Activated CD8-positive, alpha-beta memory T cell treated with anti-CD3 and anti-CD28 coated beads for 48 hours (primary cell): Measurements from ENCODE around the gene VPS13D.

ENCODE experiments used
- DNase-seq, 3 experiments: peaks; one replicate each; pipeline ENCODE4 v3.0.0-alpha.2; 2020; ENCODE audit warnings: low read depth in 2 of 3, low spot score in 2 of 3

The VPS13D gene

DNA sequence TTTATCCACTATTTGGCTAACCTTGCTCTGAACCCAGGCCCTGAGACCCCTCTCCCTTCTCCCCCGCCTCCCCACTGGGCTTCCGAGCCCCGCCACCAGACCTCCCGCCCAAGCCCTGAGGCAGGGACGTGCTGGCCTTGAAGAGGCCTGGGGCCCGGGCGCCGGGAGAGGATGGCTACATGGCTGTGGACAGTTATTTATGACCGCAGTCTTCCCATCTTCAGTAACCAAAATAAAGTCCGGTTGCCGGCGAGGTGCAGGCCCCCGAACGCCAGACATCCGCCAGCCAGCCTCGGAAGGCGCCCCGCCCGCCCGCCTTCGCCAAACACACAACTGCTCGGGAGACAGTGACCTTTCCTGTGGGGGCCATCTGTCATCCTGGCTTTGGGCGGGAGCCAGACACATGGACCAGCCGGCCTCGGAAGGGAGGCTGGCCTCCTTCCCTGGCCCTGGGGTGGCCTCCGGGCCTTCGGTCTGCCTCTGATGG, 319.2 kb downstream of the VPS13D start:
- DNase-seq, result no peak

DNA sequence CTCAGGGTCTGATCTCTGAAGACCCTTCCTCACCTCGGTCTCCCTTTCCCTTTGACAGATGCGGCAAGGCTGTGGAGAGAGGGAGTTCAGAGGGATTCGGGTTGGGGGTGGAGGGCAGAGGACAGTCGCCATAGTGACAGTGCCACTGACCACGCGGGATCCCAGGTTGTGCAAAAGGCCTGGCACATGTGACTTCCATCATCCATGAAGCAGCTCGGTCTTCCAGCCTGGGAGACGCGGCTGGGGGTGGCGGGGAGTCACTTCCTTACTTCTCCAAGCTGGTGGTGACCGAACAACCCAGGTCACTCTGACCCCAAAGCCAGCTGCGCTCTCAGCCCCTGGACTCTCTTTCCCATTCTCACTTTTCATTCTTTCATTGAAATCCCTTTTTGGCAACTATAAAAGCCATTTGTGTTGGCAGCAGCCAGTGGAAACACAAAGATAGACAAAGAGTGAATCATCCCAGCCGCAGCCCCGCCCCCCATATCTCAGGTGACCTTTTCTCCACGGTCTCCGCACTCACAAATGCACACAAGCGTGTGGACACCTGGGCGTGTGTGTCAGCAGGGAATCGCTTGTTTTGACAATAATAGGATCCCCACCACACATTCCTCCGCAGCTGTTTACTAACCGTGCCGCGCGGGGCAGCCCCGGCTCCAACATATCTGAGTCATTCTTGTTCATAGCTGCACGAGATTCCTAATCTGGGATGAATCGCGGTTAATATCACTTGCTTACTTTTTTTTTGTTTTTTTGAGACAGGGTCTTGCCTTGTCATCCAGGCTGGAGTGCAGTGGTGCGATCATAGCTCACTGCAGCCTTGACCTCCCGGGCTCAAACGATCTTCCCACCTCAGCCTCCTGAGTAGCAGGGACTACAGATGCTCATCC, 319.9 kb downstream of the VPS13D start:
- no peak for DNase-seq

DNA sequence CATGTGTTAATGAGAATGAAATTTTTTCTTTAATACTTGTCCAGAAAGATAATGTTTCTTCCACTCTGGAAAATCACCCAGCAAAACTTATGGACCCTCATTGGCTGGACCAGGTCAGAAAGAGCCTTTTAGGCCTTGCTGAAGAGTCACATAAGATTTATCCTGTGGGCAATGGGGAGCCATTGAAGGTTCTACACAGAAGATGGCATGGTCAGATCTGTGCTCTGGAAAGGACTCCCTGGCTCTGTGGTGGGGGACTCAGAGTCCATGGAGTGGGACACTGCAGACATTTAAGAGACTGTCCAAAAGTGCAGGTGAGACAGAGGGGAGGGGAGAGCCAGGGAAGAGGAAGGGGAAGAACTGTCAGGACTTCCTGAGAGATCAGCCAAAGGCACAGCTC, 321.8 kb downstream of the VPS13D start:
- DNase-seq, result no peak

DNA sequence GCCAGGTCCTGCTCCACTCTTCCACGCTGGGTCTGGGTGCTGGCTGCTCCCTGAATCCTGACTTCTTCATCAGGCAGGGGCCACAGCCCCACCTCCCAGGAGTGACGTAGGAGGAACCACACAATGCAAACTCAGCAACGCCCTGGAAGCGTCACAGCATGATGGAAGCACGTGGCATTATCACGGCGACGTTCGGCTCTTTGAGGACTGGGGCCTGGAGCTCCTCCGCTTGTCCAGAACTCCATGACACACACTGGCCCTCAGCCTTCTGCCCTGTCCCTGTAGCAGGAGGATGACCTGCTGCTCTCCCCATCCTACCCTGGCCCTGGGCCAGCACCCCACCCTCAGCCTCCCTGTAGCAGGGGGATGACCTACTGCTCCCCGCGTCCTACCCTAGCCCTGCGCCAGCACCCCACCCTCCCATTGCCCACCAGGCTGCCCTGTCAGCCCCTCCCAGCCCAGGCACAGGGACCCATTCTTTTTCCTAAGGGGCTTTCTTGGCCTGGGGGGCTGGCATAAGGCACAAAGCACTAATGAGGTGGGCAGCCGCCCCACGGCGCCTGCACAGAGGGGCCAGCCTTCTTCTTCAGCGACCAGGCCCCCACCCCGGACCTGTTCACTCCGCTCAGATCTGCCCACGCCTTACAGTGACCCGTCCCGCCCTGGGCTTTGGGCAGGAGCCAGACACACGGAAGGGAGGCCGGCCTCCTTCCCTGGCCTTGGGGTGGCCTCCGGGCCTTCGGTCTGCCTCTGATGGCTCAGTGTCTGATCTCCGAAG, 322.5 kb downstream of the VPS13D start:
- DNase-seq, result no peak

DNA sequence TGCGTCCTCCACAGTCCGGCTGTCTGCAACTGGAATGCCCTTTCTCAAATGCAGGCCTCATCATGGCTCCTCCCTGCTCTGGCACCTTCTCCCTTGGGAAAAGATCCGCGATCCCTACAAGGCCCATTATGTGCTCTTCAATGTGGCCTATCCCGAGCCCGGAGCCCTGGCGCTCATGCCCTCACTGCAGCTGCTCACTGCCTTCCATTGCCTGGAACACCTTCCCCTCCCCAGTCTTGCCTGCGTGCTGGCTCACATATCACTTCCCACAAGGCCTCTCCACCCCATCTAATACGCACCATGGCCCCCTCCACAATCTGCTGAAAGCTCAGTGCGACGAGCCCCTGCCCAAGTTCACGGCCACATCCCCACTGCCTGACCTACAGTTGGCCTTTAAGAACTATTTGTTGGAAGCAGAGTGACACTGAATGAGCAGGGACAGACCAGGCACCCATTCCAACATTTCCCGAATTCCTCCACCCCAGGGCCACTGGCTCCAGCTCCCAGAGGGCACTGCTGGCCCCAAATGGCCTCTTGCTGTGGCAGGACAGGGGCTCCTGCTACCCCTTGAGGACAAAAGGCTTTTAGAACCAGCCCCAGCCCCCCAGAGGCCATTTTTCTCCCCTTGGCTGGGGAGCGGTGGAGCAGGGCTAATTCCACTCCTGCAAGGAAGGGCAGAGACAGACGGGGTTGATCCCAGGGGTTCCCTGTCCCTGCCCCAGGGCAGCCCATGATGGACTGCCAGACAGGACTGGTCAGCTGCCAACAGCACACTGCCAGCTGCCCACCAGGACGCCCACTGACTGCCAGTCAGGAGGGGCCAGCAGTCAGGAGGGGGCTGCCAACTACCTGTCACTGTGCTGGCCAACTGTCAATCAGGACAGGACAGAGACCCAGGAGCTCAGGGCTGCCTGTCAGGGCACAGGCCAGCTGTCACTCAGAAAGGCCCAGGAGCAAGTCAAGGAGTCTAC, 323.4 kb downstream of the VPS13D start:
- no peak for DNase-seq

DNA sequence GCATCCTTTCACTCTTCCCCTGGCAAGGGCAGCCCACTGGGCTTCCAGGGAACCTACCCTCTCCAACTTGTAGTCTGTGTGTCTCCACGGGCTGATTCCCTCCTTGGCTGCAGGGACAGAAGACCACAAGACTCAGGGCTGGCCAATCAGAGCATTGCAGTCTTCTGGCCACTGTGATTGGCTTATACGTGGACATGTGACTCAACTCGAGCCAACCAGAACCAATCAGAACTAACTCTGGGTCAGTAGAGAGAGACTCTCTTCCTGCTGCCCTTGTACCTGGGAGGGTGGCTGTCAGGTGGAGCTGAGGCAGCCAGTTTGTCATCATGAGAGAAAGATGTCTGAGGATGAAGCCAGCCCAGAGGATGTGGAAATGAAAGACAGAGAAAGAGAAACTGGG, 324.1 kb downstream of the VPS13D start:
- DNase-seq, result no peak

DNA sequence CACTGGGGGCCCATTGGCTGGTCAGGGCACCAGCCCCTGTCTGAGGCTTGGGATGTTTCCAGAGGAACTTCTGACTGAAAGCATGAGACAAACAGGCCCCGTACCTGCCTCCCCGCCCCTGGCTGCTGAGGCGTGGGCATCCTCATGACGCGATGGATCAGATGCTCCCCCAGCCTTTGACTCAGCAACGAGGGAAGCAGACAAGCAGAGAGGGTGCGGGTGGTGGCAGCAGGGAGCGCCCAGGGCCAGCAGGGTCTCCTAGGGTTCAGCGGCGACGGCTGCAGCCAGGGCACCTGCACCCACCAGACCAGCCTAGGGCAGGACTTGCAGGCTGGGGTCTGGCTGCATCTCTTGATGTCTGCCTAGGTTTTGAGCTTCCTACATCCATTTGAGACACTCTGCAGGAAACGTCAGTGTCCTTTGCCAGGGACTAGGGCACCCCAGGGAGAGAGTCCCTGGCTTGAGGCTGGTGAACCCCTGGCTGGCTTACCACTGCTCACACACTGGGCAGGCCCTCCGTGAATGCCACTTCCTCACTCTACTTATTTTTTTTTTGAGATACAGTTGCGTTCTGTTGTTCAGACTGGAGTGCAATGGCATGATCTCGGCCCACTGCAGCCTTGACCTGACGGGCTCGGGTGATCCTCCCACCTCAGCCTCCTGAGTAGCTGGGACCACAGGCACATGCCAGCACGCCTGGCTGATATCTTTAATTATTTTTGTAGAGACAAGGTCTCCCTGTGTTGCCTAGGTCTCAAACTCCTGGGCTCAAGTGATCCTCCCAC, 324.9 kb downstream of the VPS13D start:
- no peak for DNase-seq

DNA sequence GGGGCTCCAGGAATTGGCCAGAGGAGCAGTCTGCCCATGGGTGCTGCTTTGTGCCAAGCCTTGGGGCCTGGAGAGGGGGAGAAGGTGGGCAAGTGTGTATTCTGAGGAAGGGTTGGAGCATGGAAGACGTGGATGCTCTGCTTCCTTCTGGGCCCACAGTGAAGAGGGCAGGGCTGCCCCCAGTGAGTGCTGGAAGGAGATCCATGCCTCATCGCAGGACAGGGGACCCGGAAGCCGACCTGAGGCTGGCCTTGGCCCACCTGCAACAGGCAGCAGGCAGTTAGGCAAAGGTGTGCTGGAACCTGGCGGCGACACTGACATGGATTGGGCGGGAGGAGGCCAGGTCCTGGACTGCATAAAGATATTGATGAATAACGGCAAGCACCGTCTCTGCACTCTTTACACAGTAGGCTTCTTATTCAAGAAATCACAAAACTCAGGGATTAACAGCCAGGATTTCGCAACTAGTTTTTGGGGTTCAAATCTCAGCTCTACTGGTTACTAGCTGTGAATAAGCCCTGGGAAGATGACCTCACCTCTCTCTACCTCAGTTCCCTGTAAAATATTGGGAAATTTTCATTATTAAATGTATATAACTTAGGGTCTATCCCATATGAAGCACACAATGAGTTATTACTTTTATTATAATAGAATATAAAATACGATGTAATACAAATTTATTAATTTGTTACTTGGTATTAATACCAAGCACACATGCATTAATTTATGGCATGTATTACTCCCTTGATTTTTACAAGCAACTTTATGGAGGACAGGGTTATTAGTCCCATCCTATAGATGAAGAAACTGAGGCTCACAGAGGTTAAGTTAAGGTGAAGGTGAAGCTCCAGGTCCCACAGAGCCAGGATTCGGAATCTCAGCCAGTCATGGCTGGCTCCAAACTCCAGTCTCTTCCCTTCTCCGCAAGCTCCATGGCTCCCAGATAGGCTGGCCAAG, 325.9 kb downstream of the VPS13D start:
- DNase-seq, result no peak

DNA sequence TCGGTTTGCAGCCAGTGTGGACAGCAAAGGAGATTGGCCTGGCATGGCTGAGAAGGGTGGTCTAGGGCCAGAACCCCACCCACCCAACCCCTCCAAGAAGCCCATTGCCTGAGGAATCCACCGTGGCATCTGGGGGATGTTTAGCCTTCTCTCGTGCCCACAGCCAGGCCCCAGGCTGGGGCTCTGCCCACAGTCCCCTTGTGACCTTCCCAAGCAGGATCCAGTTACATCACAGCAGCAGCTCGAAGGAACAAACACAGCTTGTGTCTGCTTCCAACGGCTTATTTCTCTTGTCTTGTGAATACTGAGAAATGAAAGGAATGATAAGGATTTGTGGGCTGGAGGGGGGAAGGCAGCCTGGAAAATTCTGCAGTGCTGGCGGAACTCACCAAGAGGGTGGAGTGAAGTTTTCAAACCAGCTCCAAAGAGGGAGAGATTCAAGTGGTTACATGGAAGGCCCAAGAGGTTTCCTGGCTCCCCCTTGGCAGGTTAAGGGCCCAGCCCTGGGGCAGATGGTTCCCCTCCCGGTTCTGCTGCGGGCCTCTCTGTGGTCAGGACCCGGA, 326.6 kb downstream of the VPS13D start:
- no peak for DNase-seq

DNA sequence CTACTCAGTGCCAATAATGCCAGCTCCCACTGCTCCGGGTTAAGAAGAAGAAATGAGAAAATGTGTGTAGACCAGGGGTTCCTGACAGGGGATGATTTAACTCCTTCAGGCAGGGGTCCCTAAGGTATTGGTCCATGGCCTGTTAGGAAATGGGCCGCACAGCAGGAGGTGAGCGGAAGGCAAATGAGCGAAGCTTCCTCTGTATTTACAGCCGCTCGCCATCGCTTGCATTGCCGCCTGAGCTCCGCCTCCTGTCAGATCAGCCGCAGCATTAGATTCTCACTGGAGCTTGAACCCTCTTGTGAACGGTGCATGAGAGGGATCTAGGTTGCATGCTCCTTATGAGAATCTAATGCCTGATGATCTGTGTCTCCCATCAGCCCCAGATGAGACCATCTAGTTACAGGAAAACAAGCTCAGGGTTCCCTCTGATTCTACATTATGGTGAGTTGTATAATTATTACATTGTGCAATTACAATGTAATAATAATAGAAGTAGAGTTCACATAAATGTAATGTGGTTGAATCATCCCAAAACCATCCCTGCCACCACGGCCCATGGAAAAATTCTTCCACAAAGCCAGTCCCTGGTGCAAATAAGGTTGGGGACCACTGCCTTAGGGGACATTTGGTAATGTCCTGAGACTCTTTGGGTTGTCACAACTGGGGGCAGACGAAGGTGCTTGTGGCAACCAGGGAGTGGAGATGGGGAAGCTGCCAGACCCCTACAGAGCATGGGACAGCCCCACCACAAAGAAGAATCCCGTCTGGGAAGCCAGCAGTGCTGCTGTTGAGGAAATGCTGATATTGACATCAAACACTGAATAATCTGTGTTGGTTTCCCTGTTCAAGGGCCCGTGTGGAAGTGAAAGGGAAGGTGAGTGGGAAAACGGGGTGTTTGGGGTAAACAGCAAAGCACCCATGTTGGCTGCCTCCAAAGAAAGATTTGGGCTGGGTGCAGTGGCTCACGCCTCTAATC, 327.4 kb downstream of the VPS13D start:
- no peak for DNase-seq

DNA sequence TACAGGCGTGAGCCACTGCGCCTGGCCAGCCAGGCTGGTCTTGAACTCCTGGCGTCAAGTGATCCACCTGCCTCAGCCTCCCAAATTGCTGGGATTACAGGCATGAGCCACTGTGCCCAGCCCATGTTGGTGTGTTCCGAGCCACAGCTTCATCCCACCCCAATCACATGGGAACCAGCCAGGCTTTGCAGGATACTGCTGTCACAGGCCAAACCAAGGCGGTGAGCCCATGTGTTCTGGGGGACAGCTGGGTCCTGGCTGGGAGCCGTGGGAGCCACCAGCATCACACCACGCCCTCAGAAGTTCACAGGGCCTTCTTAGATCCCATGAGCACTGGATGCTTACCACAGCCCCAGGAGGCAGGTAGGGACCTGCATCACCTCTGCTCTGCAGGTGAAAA, 331.3 kb downstream of the VPS13D start:
- no peak for DNase-seq
